Measurements from ENCODE around the gene SMIM20.

The SMIM20 gene

GRCh38 chr4:25962393-25962792 is 48.4 kb downstream of the SMIM20 start:
- no peak for DNase-seq

- DNase-seq, result no peak
Observed at GRCh38 chr4:25965629-25966028, 51.6 kb downstream of the SMIM20 start.

GRCh38 chr4:25966171-25966570 is 52.2 kb downstream of the SMIM20 start:
- no peak for DNase-seq

GRCh38 chr4:25969374-25970155 is 55.5 kb downstream of the SMIM20 start:
- no peak for DNase-seq

- DNase-seq, result no peak
Observed at GRCh38 chr4:25970226-25970675, 56.2 kb downstream of the SMIM20 start.

GRCh38 chr4:25970691-25971432 is 56.8 kb downstream of the SMIM20 start:
- DNase-seq, result no peak

GRCh38 chr4:25972366-25972765 is 58.3 kb downstream of the SMIM20 start:
- DNase-seq, result no peak

- no peak for DNase-seq
Observed at GRCh38 chr4:25972984-25973745, 59.1 kb downstream of the SMIM20 start.

GRCh38 chr4:25976780-25977179 is 62.8 kb downstream of the SMIM20 start:
- DNase-seq, result no peak

GRCh38 chr4:25977397-25978170 is 63.6 kb downstream of the SMIM20 start:
- no peak for DNase-seq

GRCh38 chr4:25978327-25978726 is 64.3 kb downstream of the SMIM20 start:
- no peak for DNase-seq

Data from T-helper 1 cell (primary cell).